GM21529 (cell line): ENCODE measurements around the gene SFXN3.

ENCODE experiments used
- ATAC-seq: cut with Tn5 transposase; IDR thresholded peaks from one replicate; pipeline ENCODE4 v1.9.1; 2021; ENCODE audit not compliant: unreplicated experiment

The SFXN3 gene

GRCh38 chr10:101014966-101015581, 16.0 kb upstream of the SFXN3 start:
- ATAC-seq: no peak

DNA sequence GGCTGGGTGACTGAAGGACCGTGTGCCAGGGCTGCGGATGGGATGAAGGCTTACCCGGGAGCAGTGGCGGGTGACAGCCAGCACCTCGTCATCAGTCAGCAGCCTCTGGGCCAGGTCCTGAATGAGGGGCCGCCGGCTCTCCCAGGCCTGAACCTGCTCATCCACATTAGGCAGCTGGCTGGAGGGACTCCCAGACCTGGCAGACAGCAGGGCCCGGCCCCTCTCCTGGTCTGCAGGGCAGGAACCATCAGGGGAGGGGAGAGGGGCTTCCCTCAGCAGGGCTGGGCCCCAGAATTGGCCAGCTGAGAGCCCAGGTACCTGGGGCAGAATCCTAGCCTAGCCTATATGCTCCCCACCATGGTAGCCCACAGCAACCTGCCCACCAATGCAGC, 15.5 kb upstream of the SFXN3 start:
- ATAC-seq: no peak

- ATAC-seq: no peak
Observed at GRCh38 chr10:101016814-101017213, 14.2 kb upstream of the SFXN3 start.

GRCh38 chr10:101018118-101018599, 12.9 kb upstream of the SFXN3 start:
- no peak for ATAC-seq

GRCh38 chr10:101018600-101019439, 12.2 kb upstream of the SFXN3 start:
- no peak for ATAC-seq

DNA sequence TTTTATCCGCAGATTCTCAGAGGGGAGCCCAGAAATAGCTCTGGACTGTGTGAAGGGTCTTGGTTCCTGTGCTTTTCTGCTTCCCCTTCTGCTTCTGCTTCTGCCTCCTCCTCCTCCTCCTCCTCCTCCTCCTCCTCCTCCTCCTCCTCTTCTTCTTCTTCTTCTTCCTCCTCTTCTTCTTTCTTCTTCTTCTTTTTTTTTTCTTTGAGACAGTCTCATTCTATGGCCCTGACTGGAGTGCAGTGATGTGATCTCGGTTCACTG, 11.7 kb upstream of the SFXN3 start:
- ATAC-seq: no peak

DNA sequence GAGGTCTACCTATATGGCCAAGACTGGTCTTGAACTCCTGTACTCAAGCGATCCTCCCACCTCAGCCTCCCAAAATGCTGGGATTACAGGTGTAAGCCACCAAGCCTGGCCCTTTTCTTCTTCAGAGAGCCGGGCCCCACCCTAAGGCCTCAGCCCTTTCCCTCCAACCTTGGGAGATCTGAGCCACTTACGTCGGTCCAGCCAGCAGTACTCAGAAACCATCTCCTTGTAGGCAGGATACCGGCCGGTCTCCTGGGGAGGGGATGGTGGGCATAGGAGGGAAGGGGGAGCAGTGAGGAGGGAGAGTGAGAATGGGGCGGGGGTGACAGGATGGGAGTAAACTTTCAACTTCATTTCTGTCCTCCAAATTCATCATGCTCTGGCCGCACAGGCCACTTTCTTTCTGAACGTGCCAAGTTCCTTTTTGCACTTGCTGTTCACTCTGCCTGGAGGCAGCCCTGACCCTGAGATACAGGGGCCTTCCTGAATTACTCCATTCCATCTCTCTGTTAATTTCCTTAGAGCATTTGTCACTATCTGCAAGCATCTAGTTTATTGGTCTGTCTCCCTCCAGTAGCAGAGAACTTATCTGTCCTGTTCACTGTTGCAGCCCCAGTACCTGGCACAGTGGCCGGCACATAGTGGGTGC, 10.5 kb upstream of the SFXN3 start:
- no peak for ATAC-seq

DNA sequence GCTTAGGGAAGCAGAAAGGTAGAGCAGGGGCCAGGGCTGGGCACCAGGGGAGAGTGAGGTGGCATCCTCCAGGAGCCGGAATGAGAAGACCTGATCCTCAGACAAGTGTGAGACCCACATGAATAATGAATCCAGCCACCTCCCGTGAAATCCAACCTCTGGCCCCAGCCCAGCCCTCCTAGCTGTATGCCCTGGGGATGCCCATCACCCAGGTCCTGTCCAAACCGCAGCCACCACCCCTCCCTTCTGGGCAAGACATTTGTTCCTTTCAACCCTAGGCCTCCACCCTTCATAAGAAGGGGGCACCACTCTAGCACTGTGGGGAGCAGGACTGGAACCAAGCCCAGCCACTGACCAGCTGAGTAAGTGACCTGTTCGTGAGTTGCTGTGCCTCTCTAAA, 9.8 kb upstream of the SFXN3 start:
- ATAC-seq: no peak

- ATAC-seq: no peak
Observed at GRCh38 chr10:101021692-101022251, 9.3 kb upstream of the SFXN3 start.

GRCh38 chr10:101022967-101023705, 7.9 kb upstream of the SFXN3 start:
- no peak for ATAC-seq

DNA sequence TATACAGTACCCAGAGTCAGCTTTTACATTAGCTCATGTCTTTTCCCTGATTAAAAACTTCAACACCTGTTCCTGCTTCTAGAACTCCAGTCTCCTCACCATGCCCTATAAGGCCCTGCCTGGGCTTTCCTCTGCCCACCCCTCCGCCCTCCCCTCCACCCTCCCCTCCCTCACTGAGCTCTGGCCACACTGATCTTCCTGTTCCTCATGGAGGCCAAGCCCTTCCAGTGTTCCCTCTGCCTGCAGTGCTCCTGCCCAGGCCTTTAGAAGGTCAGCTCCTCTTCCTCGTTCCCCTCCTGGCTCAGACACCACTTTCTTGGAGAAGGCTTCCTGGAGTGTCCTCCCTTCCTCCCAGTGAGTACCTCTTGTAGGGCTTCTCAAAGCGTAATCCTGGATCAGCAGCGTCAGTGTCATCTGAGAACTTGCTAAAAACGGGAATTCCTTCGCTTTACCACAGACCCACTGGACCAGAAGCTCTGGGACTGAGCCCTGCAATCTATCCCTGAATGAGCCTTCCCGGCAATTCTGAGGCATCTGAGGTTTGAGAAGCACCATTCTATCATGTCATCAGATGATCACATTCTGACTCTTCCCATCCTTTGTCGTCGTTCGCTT, 3.8 kb upstream of the SFXN3 start:
- no peak for ATAC-seq

- no peak for ATAC-seq
Observed at GRCh38 chr10:101028446-101029337, 2.3 kb upstream of the SFXN3 start.

- ATAC-seq: no peak
Observed at GRCh38 chr10:101029520-101030295, 1.3 kb upstream of the SFXN3 start.

GRCh38 chr10:101030496-101031127, 422 bp upstream of the SFXN3 start:
- no peak for ATAC-seq

DNA sequence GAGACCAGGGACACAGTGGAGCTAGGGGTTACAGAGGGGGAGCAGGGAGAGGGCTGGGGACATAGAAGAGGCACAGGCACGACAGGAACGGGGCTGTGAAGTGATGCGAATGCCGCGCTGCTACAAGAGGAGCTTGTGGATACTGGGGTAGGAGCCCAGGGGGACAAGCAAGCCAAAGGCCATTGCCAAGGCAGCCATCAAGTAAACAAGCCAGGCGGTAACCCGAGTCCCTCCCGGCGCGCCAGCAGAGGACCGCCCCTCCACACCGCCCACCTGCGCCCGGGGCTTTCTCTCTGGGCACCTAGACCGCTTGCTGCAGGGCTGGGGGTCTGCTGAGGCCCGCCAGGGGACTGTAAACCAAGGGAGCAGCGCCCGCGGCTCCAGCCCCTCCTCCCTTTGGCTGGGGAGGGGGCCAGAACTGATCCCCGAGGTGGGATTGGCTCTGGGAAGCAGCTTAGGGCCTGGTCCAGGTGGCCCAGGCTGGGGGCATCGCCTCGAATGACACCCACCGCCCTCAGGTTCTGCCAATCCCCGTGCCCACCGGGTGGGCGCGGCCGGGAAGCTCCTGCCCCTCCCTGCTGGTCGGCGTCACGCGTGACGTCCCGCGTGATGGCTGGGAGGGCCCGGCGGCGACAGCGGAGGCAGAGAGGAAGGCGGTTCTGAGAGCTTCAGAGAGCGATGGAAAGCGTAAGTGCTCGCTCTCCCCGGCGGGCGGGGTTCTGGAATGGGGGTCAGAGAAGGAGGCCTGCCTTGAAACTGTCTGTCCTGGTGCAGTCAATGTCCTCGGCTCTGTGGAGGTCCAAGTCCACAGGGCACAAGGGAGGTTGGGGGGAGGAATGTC, 982 bp downstream of the SFXN3 start:
- ATAC-seq: peak; percentile 43

DNA sequence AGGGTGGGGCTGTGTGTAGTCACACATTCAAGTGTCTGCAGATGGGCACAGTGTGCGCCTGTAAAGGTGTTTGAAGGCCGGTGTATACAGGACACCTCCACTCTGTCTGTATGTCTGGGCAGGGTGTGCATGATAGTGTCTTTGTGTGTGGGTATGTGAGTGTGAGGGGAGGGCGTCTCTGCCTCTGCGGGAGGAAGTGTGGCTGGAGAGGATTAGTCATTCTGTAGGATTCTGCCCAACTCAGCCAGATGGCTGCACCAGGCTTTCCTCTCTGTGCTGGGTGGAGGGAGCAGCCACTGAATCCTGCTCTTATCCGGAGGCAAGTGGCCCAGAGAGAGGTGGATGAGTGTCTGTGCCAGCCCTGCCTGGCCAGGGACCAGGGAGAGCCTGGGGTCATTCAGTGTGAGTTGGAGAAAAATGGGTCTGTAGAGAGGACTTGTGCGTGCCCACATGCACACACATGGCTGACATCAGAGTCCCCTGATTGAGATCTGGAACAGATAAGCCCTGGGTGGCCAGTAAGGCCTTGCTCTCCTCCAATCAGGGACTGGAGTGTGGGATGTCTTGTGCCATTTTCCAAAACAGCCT, 1.7 kb downstream of the SFXN3 start:
- ATAC-seq: peak; percentile 6

- ATAC-seq: no peak
Observed at GRCh38 chr10:101033276-101033675, 2.2 kb downstream of the SFXN3 start.
